ENCODE data around the gene PRKG1.

PRKG1 gene

DNA sequence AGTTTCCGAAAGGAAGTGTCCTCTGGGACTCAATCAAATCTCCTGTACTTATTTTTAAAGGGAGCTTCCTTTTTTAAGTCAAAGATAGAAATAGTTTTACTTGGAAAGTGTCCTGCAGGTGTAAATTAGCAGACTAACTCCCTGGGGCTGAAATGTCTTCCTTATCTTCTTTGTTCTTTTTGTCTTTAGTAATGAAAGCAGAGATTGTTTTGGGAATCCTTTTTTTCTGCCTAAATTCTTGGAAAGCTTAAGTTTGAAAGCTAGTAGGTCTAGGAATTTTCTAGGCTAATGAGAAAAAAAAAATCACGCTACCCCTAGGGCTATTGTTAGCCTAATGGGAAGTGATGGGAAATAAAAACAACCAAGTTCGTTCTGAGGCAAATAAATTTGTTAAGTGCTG lies 764.2 kb downstream of the PRKG1 start:
- TF ChIP-seq, protein P1, sequence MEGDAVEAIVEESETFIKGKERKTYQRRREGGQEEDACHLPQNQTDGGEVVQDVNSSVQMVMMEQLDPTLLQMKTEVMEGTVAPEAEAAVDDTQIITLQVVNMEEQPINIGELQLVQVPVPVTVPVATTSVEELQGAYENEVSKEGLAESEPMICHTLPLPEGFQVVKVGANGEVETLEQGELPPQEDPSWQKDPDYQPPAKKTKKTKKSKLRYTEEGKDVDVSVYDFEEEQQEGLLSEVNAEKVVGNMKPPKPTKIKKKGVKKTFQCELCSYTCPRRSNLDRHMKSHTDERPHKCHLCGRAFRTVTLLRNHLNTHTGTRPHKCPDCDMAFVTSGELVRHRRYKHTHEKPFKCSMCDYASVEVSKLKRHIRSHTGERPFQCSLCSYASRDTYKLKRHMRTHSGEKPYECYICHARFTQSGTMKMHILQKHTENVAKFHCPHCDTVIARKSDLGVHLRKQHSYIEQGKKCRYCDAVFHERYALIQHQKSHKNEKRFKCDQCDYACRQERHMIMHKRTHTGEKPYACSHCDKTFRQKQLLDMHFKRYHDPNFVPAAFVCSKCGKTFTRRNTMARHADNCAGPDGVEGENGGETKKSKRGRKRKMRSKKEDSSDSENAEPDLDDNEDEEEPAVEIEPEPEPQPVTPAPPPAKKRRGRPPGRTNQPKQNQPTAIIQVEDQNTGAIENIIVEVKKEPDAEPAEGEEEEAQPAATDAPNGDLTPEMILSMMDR (IDR thresholded peaks at IDR 0.05; ENCODE audit: borderline replicate concordance, insufficient read depth, low read depth, low read length) = no peak

DNA sequence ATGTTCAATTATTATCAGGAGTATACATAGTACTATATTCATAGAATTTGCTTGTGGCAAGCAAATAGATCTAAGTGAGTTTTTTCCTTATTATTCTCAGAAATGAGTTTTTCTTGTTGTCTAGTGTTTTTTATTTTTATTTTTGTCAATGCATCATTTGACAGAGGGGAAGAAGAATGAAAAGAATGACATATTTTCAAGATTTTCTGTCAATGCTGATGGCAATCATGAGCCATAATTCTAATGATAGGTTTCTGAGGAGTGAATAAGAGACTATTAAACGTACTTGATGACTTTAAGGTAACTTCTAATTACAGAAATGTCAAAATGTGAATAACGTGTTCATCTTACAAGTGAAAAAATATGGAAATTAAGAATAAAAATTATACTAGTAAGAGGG lies 769.7 kb downstream of the PRKG1 start:
- TF ChIP-seq, protein P1 (IDR thresholded peaks at IDR 0.05; ENCODE audit: borderline replicate concordance, insufficient read depth, low read depth, low read length) = no peak

More for the DNA sequence above, 764.2 kb downstream of the PRKG1 start:
- no peak overlapping the region for H3K4me3 ChIP-seq (ENCODE audit: low read depth, low read length)

DNA sequence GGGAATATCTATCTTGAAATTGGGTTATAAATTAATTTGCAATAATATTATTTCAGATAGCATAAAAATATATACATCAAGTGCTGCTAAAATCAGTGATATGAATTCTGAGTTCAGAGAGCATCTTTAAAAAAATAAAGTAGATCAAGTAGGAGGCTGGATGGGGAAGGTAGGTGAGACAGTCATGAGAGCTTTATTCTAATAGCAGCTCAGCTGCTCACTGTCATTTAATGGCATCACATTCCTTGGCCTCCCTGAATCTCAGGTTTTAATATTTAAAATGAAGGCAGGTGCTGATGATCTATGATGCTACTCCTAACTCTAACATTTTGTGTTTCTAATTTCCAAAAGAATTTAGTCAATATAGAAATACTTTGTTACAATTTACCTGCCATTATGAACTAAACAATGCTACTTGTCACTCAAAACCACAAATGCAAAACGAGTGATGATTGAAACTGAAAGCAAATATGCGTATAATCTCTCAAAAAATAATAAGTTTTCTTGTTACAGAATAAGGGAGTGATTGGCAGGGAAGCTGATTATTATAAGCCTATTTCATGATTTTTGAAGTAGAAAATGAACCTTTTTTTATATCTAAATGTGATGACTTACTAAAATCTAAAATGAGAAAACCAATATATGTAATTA lies 772.7 kb downstream of the PRKG1 start:
- TF ChIP-seq, protein P1 (IDR thresholded peaks at IDR 0.05; ENCODE audit: borderline replicate concordance, insufficient read depth, low read depth, low read length) = no peak
- no peak overlapping the region for H3K4me3 ChIP-seq (ENCODE audit: low read depth, low read length)

More for the DNA sequence above, 769.7 kb downstream of the PRKG1 start:
- H3K4me3 ChIP-seq (ENCODE audit: low read depth, low read length) = no peak overlapping the region

DNA sequence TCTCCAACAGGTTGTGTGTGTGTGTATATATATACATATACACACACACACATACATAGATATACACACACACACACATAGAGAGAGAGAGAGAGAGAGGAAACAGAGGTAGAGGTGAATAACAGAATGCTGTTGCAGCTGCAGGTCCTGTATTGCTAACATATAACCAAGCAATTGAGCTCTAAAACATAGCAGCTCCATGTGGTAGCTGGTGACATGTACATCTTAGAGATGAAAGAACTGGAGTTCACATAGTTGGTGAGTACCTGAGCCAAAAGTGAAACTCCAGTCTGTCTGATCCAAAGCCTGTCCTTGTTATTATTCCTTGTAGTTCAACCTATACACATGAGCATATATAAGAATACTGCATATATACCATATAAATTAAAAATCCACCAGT lies 778.0 kb downstream of the PRKG1 start:
- no peak overlapping the region for H3K4me3 ChIP-seq (ENCODE audit: low read depth, low read length)
- TF ChIP-seq, protein P1 (IDR thresholded peaks at IDR 0.05; ENCODE audit: borderline replicate concordance, insufficient read depth, low read depth, low read length) = no peak

DNA sequence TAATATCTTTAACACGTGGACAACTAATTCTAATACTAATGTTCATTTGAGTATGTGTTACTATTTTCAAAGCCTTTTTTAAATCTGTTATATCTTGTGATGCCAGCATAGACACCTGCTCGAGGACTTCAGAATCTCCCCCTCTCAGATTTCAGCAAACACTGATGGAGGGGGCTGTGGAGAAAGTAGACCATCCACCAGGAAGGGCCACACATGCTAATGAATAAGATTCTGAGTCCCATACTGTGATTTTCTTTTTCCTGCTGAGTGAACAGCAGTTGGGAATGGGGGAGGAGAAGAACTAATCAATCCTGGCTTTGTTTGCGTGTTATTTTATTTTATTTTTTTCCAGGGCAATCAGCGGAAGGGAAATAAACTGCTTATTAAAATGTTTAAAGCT lies 783.0 kb downstream of the PRKG1 start:
- TF ChIP-seq, protein P1 (IDR thresholded peaks at IDR 0.05; ENCODE audit: borderline replicate concordance, insufficient read depth, low read depth, low read length) = no peak

DNA sequence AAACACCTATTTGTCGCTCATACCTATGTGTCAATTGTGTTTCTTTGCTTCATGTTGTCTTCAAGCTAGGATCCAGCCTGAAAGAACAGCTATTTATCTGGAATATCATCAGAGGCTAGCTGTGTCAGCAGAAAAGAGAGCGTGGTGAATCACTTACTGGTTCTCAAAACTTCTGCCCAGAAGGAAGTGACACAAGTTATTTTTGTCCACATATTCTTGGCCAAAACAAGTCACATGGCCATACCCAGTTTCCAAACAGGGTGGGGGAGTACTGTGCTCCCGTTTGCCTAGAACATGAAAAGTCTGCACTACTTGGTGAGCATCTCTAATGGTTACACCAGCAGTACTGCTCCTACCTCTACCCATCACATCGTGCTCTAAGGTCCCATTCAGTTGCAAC lies 786.0 kb downstream of the PRKG1 start:
- TF ChIP-seq, protein P1 (IDR thresholded peaks at IDR 0.05; ENCODE audit: borderline replicate concordance, insufficient read depth, low read depth, low read length) = no peak
- H3K4me3 ChIP-seq (ENCODE audit: low read depth, low read length) = no peak overlapping the region

More for the DNA sequence above, 783.0 kb downstream of the PRKG1 start:
- H3K4me3 ChIP-seq (ENCODE audit: low read depth, low read length) = no peak overlapping the region

DNA sequence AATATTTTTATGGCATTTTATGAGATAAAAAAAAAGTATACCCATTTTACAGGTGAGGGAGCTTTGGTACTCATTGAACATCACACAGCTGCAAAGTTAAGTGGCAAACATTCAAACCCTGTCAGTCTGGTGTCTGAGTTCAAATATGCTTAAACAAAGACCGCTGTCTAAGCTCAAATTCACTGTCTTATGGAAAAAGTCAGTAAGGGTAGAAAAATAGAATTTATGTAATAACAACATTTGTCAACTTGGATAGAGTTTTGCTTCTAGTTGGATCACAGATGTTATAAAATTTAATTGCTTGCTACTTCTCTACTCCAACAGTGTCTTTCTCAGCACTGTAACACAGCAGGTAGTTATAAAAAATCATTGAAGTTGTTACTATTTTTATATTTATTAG lies 786.8 kb downstream of the PRKG1 start:
- TF ChIP-seq, protein P1 (IDR thresholded peaks at IDR 0.05; ENCODE audit: borderline replicate concordance, insufficient read depth, low read depth, low read length) = no peak
- no peak overlapping the region for H3K4me3 ChIP-seq (ENCODE audit: low read depth, low read length)
